H1 (cell line): Measurements from ENCODE around the gene MRPL22.
"Not testable (repeated sequence)": the region's sequence is repeated elsewhere in the genome, so short reads cannot be mapped to it uniquely, and the experiment has no call there.

Experiments
- CBX8 ChIP-seq: fragments of 300-800, 300-1000 bp; sonication (generic); IDR thresholded peaks from 2 replicates; pipeline ENCODE4 v1.7.1; 2016; ENCODE audit warnings: low read depth, low read length, borderline replicate concordance
- CTCF ChIP-seq, 3 experiments: IDR thresholded peaks; 1 replicate in 2 of 3; 2 replicates in 1 of 3; pipeline versions ENCODE4 v1.5.1 to v1.6.1; 2011; ENCODE audit warnings: low read length in 3 of 3, mild to moderate bottlenecking in 3 of 3, inconsistent platforms in 2 of 3, low read depth in 1 of 3, moderate library complexity in 1 of 3; ENCODE audit not compliant: insufficient read depth in 1 of 3; ENCODE audit errors: control extremely low read depth in 1 of 3
- EP300 ChIP-seq, 2 experiments: IDR thresholded peaks; 1 replicate in 1 of 2; 2 replicates in 1 of 2; pipeline ENCODE4 v1.6.1; 2011 to 2012; ENCODE audit warnings: low read depth in 2 of 2, low read length in 2 of 2, mild to moderate bottlenecking in 2 of 2, borderline replicate concordance in 1 of 2, inconsistent platforms in 1 of 2, moderate library complexity in 1 of 2
- JUN ChIP-seq: IDR thresholded peaks from 2 replicates; pipeline ENCODE4 v1.6.1; 2011; ENCODE audit warnings: low read depth, mild to moderate bottlenecking, improper control_type of control experiment, low read length
- NRF1 ChIP-seq: IDR thresholded peaks from 2 replicates; pipeline ENCODE4 v1.6.1; 2011; ENCODE audit warnings: mild to moderate bottlenecking, low read depth, low read length, improper control_type of control experiment
- POLR2A ChIP-seq, 2 experiments: IDR thresholded peaks; 1 replicate in 1 of 2; 2 replicates in 1 of 2; pipeline ENCODE4 v1.6.1; 2011; ENCODE audit warnings: low read depth in 2 of 2, low read length in 2 of 2, mild to moderate bottlenecking in 2 of 2; ENCODE audit errors: control extremely low read depth in 1 of 2
- POLR2AphosphoS5 ChIP-seq: IDR thresholded peaks from 2 replicates; pipeline ENCODE4 v1.6.1; 2011; ENCODE audit warnings: low read depth, low read length
- RAD21 ChIP-seq, 2 experiments: IDR thresholded peaks in 1 of 2; conservative IDR thresholded peaks in 1 of 2; 2 replicates each; pipeline ENCODE4 v1.6.1; 2011; ENCODE audit warnings: low read depth in 2 of 2, low read length in 2 of 2, improper control_type of control experiment in 1 of 2, inconsistent platforms in 1 of 2, mild to moderate bottlenecking in 1 of 2, moderate library complexity in 1 of 2
- RFX5 ChIP-seq: IDR thresholded peaks from 2 replicates; pipeline ENCODE4 v1.6.1; 2011; ENCODE audit warnings: low read depth, low read length, improper control_type of control experiment, borderline replicate concordance
- RNF2 ChIP-seq: fragments of 200-900, 300-1000 bp; sonication (generic); IDR thresholded peaks from 2 replicates; pipeline ENCODE4 v1.7.1; 2016; ENCODE audit warnings: borderline replicate concordance, low read depth, mild to moderate bottlenecking, antibody characterized with exemption, low read length; ENCODE audit not compliant: poor library complexity, severe bottlenecking; ENCODE audit errors: missing control alignments
- ZNF274 ChIP-seq: IDR thresholded peaks from 2 replicates; pipeline ENCODE4 v1.7.0; 2012; ENCODE audit warnings: low read length, borderline replicate concordance; ENCODE audit errors: extremely low read depth

GRCh38 chr5:154978294-154978693 lies 37.4 kb downstream of the MRPL22 start:
- TF ChIP-seq CTCF (IDR thresholded peaks at IDR 0.05; ENCODE audit: control extremely low read depth in 1 of 3, insufficient read depth in 1 of 3, low read depth in 1 of 3, low read length in 3 of 3); CBX8; EP300 (IDR thresholded peaks at IDR 0.05; ENCODE audit: borderline replicate concordance in 1 of 2, low read depth in 2 of 2, low read length in 2 of 2); POLR2A (IDR thresholded peaks at IDR 0.05; ENCODE audit: control extremely low read depth in 1 of 2, low read depth in 2 of 2, low read length in 2 of 2); RNF2; NRF1; RAD21 (IDR thresholded peaks at IDR 0.05 in 1 of 2, conservative IDR thresholded peaks at IDR 0.05 in 1 of 2; ENCODE audit: low read depth in 2 of 2, low read length in 2 of 2); POLR2AphosphoS5; JUN; ZNF274; RFX5: not testable (repeated sequence)
